ENCODE results near the gene F12.
"Not testable (repeated sequence)": the region's sequence is repeated elsewhere in the genome, so short reads cannot be mapped to it uniquely, and the experiment has no call there.

GRCh38 chr5:177417081-177417480, 7.7 kb upstream of the F12 start:
- TF ChIP-seq CTCF (IDR thresholded peaks at IDR 0.05); TCF7L2 (IDR thresholded peaks at IDR 0.05; ENCODE audit: low read depth, low read length): not testable (repeated sequence)

Data from Panc1 (cell line).